HG03060 (cell line): ENCODE results near the gene SYNE1.
"Not testable (repeated sequence)": the region's sequence is repeated elsewhere in the genome, so short reads cannot be mapped to it uniquely, and the experiment has no call there.

Experiments
- ATAC-seq: cut with Tn5 transposase; IDR thresholded peaks from one replicate; pipeline ENCODE4 v1.9.1; 2021; ENCODE audit warnings: low read depth, moderate number of reproducible peaks; ENCODE audit not compliant: unreplicated experiment

Gene SYNE1

GRCh38 chr6:152492281-152492680 lies 144.9 kb downstream of the SYNE1 start:
- not testable (repeated sequence) for ATAC-seq

GRCh38 chr6:152491501-152491900 lies 145.7 kb downstream of the SYNE1 start:
- ATAC-seq: not testable (repeated sequence)

GRCh38 chr6:152490971-152491378 lies 146.2 kb downstream of the SYNE1 start:
- not testable (repeated sequence) for ATAC-seq

GRCh38 chr6:152484806-152485205 lies 152.4 kb downstream of the SYNE1 start:
- ATAC-seq: no peak

- ATAC-seq: no peak
Observed at GRCh38 chr6:152482289-152482688, 154.9 kb downstream of the SYNE1 start.

- no peak for ATAC-seq
Observed at GRCh38 chr6:152478377-152479010, 158.7 kb downstream of the SYNE1 start.

- ATAC-seq: no peak
Observed at GRCh38 chr6:152474354-152474753, 162.8 kb downstream of the SYNE1 start.

GRCh38 chr6:152472325-152472724 lies 164.8 kb downstream of the SYNE1 start:
- no peak for ATAC-seq

GRCh38 chr6:152471456-152472265 lies 165.5 kb downstream of the SYNE1 start:
- ATAC-seq: no peak

- ATAC-seq: no peak
Observed at GRCh38 chr6:152463164-152463563, 174.0 kb downstream of the SYNE1 start.

- ATAC-seq: no peak
Observed at GRCh38 chr6:152462716-152463115, 174.4 kb downstream of the SYNE1 start.

GRCh38 chr6:152461556-152461955 lies 175.6 kb downstream of the SYNE1 start:
- ATAC-seq: no peak

- ATAC-seq: no peak
Observed at GRCh38 chr6:152458648-152459644, 178.2 kb downstream of the SYNE1 start.

- no peak for ATAC-seq
Observed at GRCh38 chr6:152457949-152458624, 179.1 kb downstream of the SYNE1 start.

GRCh38 chr6:152454003-152454402 lies 183.2 kb downstream of the SYNE1 start:
- ATAC-seq: no peak

GRCh38 chr6:152453421-152453820 lies 183.7 kb downstream of the SYNE1 start:
- ATAC-seq: no peak

- no peak for ATAC-seq
Observed at GRCh38 chr6:152452639-152453038, 184.5 kb downstream of the SYNE1 start.

GRCh38 chr6:152450519-152450918 lies 186.6 kb downstream of the SYNE1 start:
- no peak for ATAC-seq

GRCh38 chr6:152441902-152442301 lies 195.3 kb downstream of the SYNE1 start:
- no peak for ATAC-seq

- ATAC-seq: no peak
Observed at GRCh38 chr6:152435816-152436215, 201.3 kb downstream of the SYNE1 start.
